RPMI8226 (cell line): ENCODE measurements around the gene ZWINT.
A peak's percentile ranks its signal among the peaks of the same experiment; 100 is the strongest.

Experiments
- DNase-seq: peaks from one replicate; pipeline ENCODE4 v3.0.0-alpha.2; 2015

The ZWINT gene, protein sequence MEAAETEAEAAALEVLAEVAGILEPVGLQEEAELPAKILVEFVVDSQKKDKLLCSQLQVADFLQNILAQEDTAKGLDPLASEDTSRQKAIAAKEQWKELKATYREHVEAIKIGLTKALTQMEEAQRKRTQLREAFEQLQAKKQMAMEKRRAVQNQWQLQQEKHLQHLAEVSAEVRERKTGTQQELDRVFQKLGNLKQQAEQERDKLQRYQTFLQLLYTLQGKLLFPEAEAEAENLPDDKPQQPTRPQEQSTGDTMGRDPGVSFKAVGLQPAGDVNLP

DNA sequence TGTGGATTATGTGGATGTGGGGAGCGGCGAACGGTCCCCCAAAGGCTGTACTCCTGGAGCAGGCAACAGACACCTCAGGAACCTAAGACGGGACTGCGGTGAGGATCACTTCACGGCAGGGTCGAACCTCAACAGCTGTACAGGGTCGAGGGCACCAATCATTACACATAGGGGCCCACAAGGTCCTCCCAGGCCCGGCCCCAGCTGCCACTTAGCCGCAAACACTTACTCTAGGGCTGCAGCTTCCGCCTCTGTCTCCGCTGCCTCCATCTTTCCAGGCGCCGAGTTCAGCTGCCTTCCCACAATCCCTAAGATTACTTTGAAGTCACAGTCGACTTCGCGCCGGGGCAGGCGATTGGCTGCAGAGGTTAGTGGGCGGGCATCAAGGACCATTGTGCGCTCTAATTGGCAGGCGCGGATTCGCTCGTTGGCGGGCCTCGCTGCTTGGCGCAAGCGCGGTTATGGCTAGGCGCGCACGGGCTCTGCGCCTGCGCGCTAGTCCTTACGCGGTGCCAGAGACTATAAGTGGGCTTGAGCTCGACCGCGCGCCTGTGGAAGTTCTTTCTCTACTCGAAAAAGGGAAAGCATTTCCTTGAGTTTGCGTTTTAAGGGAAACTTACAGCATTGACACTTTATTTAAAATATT is at the start of gene ZWINT:
Gene ZWINT (minus strand): TSS at position 293 of the 646 bp plus-strand sequence. CDS start 23 bp downstream, at position 270.
- peak; percentile 93 for DNase-seq

DNA sequence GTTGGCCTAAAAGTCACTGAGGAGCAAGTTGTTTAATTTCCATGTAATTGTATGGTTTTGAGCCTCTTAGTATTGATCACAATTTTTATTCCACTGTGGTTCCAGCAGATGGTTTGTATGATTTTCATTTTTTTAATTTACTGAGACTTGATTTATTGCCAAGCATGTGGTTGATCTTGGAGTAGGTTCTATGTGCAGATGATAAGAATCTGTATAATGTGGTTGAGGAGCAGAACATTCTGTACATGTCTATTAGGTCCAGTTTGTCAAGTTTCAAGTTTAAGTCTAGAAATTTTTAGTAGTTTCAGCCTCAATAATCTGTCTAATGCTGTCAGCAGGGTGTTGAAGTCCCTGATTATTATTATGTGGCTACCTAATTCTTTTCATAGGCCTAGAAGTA is 22.7 kb upstream of the ZWINT start:
- no peak for DNase-seq

DNA sequence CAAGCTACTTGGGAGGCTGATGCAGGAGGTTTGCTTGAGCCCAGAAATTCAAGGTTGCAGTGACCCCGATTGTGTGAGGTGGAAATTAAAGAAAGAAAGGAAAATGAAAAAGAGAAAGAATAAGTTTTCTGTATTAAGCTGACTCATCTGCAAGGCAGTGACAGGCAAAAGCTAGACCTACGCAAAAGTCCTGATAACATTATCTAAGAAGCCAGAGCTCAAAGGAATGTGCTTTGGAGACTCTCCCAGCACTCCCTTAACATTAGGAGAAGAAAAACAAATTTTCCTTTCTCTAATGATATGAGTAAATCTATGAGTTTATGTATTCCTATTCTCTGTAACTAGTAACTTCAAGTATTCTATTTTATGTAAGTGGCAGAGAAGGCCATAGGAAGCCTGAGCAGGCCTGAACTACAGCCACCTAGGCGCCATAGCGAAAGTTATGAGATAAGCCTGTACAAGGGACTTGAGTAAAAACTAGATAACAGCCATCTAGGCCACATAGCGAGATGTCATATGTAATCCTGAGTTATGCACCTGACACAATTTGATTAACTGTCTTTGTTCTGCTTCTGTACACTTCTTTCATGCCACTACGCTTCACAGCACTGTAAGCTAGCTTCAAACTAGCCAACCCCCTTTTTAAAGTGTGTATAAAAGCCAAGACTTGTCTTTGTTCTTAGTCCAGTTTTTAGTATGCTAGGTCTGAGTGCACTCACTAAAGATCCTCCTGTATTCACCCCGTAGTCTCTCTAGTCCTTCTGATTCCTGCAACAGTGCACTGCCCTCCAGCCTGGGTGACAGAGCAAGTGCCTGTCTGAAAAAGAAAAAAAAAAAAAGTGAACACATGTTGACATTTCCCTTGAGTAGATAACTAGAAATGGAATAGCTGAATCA is 9.4 kb upstream of the ZWINT start:
- DNase-seq: peak; percentile 7

DNA sequence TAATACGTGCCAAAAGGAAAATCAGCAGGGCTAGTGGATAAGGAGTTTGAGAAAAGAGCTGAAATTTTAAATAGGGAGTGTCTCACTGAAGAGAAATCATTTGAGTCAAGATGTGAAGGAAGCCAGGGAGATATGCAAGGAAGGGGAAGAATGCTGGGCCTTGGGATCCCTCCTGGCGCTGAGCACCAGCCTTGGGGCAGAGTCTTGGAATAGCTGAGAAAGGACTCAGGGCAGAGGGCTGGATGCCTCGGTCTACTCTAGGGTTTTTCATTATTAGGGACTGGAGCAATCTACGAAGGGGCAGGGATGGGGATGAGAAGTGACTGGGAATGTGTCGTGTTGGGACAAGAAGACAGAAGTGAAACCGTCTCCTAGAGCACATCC is 484 bp downstream of the ZWINT start:
- DNase-seq: no peak

DNA sequence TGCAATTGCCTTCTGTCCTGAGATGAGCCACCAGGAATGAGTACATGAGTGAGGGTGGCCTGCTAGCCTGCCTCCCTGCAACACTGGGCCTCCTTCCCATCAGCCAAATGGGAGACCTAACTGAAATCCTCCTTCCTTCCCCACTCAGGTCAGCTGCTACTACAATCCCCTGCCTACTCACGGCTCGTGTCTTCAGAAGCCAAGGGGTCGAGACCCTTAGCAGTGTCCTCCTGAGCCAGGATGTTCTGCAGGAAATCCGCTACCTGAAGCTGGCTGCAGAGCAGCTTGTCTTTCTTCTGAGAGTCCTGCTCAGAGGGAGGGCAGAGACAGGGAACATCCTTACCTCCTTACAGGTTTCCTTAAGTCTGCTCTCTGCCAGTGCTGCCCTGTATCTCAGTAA is 1.2 kb downstream of the ZWINT start:
- DNase-seq: no peak

DNA sequence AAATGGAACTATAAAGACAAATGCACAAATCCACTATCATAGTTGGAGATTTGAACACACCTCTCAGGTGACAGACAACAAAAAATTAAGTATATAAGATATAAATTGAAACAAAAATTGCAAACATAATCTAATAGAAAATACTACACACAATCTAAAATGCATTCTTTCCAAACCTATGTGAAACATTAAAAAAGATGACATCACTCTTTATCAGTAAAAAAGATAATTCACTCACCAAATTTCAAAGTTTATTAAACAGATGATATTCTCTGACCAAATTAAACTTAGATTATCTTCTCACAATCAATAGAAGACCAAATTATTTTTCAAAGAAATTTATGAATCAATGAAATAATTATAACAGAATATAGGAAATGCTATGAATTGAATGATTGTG is 4.0 kb downstream of the ZWINT start:
- no peak for DNase-seq

DNA sequence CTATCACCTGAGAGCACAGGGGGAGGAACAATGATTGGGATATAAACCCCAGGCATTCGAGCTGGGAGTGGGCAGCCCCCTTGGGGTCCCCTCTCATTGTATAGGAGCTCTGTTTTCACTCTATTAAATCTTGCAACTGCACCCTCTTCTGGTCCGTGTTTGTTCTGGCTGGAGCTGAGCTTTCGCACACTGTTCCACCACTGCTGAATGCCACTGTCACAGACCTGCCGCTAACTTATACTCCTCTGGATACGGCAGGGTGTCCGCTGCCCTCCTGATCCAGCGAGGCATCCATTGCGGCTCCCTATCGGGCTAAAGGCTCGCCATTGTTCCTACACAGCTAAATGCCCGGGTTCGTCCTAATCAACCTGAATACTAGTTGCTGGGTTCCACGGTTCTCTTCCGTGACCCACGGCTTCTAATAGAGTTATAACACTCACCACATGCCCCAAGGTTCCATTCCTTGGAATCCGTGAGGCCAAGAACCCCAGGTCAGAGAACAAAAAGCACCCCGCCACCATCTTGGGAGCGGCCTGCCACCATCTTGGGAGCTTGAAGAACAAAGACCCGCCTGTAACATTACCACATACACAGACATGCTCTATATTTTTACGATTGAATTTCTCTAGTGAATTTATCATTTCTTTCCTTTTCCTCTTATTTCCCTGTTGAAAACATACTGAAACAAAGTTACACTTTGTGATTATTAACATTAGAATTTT is 9.0 kb downstream of the ZWINT start:
- no peak for DNase-seq

DNA sequence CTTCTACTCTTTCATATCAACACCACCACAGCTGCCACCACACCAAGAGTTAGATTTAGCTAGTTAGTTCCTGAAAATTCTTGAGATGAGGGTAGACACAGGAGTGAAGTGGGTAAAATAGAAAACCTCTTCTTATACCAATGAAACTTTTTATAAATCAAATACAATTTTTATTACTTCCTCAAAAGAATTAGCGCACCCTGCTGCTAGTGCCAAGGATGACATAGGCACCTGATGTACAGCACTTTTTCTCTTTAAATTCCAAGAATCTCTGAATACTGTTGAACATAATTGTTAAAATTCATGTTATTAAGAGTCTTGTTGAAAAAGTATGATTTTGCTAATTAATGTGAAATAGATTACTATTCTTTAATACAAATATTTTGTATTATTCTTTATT is 11.4 kb downstream of the ZWINT start:
- no peak for DNase-seq

DNA sequence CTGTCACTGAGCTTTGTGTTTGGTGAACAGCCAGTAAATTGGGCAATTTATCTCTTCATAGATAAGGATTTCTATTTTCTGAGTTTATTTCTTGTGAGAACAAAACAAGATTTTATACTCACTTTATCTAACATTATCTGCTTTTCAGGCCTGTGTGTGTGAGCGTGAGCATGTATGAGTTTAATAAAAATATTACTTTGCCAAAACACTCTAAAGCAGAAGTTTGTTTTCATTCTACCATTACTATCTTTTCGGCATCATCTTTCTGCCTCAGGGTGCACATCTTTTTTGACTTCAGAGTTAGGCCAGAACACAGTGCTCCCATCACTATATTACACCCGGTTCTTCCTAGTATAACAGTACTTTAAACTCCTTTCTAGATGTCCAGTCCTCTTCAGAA is 13.0 kb downstream of the ZWINT start:
- DNase-seq: no peak

DNA sequence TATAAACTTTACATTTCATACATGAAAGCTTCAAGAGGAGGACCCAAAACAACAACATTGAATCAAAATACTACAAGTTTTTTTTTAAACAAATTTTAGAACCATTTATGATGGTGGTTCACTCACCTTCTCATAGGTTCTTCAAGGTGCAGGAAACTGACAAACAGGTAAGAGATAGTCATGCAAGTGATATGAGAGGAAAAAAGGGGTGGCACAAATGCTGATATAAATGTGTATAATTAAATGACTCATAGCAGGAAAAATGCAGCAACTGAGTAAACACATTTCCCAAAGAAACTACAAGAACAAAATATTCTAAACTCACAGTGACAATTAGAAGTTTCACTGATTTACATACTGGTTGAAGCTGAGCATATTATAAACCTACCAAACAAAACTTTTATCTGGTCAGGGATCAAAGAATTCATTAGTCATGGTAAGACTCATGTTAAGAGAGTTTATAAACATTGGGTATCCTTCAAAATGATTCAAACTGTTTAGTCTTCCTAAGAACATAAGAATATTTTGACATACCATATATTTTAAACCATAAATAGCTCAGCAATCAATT is 14.1 kb downstream of the ZWINT start:
- no peak for DNase-seq

DNA sequence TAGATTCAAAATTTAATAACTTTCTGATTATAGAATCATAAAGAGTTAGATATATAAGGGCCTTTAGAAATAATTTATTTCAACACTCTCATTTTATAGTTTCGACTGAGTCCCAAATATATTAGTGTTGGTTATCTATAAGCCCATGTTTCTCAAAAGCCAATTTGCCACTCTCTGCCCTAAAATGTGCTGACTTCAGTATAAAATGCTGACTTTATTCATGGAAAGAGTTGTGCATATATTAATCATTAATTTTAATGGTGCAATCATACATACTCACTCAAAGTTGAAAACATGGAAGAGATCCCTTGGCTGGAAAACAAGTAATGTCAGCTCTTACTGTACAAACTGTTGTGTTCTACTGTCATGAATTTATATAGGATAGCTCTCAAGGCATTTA is 19.4 kb downstream of the ZWINT start:
- no peak for DNase-seq

DNA sequence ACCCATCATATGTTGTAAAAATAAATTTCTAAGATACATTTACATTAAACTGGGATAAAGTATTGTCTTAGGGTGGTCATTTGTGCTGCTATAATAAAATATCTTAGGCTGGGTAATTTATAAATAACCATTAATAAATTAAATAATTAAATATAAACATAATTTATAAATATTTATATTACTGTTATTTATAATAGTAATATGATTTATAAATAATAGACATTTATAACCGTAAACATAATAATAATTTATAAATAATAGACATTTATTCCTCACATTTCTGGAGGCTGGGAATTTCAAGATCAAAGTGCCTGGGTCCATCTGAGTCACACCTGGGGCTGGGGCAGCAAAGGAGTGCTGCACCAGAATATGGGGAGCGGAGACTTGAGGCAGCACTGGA is 31.1 kb downstream of the ZWINT start:
- no peak for DNase-seq

DNA sequence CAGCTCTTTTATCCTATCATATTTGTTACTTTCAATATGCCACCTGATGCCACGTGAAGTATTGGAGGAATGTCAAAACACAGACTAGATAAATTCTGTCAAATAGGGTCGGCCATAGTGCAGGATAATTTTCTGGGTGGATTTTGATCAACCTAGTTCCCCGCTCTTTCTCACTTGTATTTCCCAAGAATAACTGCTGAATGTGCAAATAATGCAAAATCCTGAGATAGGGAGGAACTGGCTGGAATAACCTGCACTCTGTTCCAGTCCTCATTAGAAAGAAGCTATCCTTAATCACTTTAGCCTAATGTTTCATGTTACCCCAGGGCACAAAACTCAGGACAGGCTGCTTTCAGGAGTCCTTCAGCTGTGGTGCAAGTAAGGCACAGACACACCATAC is 33.9 kb downstream of the ZWINT start:
- DNase-seq: no peak

DNA sequence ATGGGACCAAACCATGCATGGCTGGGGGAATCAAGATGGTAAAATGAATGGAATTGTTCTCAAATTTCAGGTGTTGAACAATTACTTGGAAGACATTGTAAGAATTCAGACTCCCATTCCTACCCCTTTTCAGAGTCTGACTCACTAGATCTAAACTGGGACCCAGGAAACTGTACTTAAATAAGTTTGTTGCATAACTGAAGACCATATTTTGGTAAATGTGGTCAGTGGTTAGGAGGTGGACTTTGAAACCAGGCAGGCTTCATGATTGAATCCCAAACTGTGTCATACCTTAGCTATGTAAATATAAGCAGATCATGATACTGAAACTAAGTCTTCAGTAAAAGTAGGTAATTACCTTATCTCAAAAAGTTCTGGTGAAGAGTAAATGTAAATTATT is 41.7 kb downstream of the ZWINT start:
- DNase-seq: no peak

DNA sequence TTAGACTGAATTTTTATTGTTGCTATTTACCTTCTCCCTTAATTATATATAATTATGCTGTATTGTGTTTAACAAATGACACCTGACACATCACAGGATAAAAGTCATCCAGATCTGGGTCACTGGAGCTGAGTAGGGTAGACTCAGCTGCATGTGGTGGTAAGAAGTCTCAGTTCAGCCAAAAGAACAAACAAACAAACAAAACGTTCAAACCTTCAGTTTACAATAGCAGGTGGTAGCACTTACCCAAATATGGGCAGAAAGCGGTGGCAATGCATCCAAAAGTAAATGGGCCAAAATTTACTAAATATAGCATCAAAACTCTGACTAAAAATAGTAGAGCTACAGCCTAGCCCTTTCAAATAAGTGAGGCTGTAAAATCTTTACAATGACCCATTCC is 42.2 kb downstream of the ZWINT start:
- DNase-seq: no peak

DNA sequence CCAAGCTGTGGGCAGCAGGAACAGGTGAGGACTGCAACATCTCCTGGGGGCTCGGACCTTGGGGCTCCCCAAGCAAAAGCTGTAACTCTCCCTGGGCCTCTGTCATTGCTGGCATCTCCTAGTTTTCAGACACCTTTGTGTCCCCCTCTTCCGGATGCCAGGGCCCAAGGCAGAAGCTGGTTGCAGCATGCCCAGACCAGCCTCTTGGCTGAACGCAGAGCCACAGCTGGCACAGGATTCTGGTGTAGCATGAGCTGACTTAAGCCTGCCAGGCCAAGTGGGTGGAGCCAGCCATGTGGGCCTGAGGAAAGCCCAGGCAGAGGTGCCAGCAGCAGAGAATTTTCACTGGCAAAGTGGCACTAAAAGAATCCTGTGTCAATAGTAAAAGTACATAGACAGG is 43.5 kb downstream of the ZWINT start:
- DNase-seq: no peak

DNA sequence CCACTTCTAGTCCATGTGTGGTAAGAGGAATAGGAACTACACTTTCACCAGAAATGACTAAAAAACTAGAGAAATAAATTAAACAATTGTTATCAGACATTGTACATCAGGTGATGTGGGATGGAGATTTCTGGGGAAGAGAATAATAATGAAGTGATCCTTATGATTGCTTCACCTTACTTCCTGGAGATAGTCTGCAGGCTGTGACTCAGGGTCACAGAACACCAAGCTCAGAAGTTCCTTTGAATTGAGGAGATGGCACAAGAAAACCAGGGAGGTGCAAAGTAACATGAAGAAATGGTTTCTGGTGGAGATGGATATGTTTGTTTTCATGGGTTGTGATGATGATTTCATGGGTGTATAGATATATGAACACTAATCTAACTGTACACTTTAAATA is 44.5 kb downstream of the ZWINT start:
- no peak for DNase-seq
